GM23248 (cell line): ENCODE results near the gene PRDM16. TPM values are rescaled to one million over a fixed set of nuclear protein-coding genes. Genes with fewer than 3 reads are reported as not detected.

Experiments
- DNase-seq: peaks from one replicate; pipeline ENCODE4 v3.0.0-alpha.2; 2015
- H2AFZ ChIP-seq: fragments of 200-600 bp; sonication (generic); 2 replicates; pipeline ENCODE4 v1.6.1; 2016; ENCODE audit warnings: antibody characterized with exemption
- H3F3A ChIP-seq: fragments of 200-600 bp; sonication (generic); 2 replicates; pipeline ENCODE4 v1.6.1; 2016; ENCODE audit warnings: mild to moderate bottlenecking, antibody characterized with exemption, mixed run types; ENCODE audit not compliant: insufficient read depth
- H3K27ac ChIP-seq: fragments of 200-600 bp; sonication (generic); 2 replicates; pipeline ENCODE4 v1.5.1; 2016; ENCODE audit warnings: mild to moderate bottlenecking
- H3K27me3 ChIP-seq: fragments of 200-600 bp; sonication (generic); replicated peaks from 2 replicates; pipeline ENCODE4 v1.6.1; 2016; ENCODE audit warnings: mild to moderate bottlenecking; ENCODE audit not compliant: insufficient read depth
- H3K36me3 ChIP-seq: fragments of 200-600 bp; sonication (generic); 2 replicates; pipeline ENCODE4 v1.6.1; 2016; ENCODE audit warnings: low read depth, mild to moderate bottlenecking
- H3K4me1 ChIP-seq: fragments of 200-600 bp; sonication (generic); 2 replicates; pipeline ENCODE4 v1.6.1; 2016; ENCODE audit warnings: mild to moderate bottlenecking; ENCODE audit not compliant: insufficient read depth
- H3K4me2 ChIP-seq: fragments of 200-600 bp; sonication (generic); one replicate; pipeline ENCODE4 v1.6.1; 2016; ENCODE audit warnings: mild to moderate bottlenecking; ENCODE audit not compliant: unreplicated experiment
- H3K4me3 ChIP-seq: fragments of 200-600 bp; sonication (generic); 2 replicates; pipeline ENCODE4 v1.5.1; 2016; ENCODE audit warnings: mild to moderate bottlenecking
- H3K79me2 ChIP-seq: fragments of 200-600 bp; sonication (generic); 2 replicates; pipeline ENCODE4 v1.6.1; 2016; ENCODE audit warnings: mild to moderate bottlenecking; ENCODE audit not compliant: insufficient read depth
- H3K9ac ChIP-seq: fragments of 200-600 bp; sonication (generic); 2 replicates; pipeline ENCODE4 v1.6.1; 2016; ENCODE audit warnings: mild to moderate bottlenecking
- H3K9me2 ChIP-seq: fragments of 200-600 bp; sonication (generic); 2 replicates; pipeline ENCODE4 v1.6.1; 2016; ENCODE audit warnings: mixed run types, mild to moderate bottlenecking, moderate library complexity; ENCODE audit not compliant: insufficient read depth
- H3K9me3 ChIP-seq: fragments of 200-600 bp; sonication (generic); one replicate; pipeline ENCODE4 v1.6.1; 2017; ENCODE audit warnings: low read depth
- H4K20me1 ChIP-seq: fragments of 200-600 bp; sonication (generic); 2 replicates; pipeline ENCODE4 v1.6.0; 2016; ENCODE audit not compliant: insufficient read depth
- EZH2 ChIP-seq: fragments of 200-600 bp; sonication (generic); IDR thresholded peaks from 2 replicates; pipeline ENCODE4 v1.6.1; 2018; ENCODE audit warnings: antibody characterized with exemption, mild to moderate bottlenecking; ENCODE audit not compliant: insufficient read depth, poor library complexity, severe bottlenecking
- EZH2phosphoT487 ChIP-seq: fragments of 200-600 bp; sonication (generic); IDR thresholded peaks from 2 replicates; pipeline ENCODE4 v1.6.1; 2018; ENCODE audit warnings: antibody characterized with exemption, moderate library complexity, mild to moderate bottlenecking, low read depth; ENCODE audit not compliant: insufficient read depth
- WGBS, 2 experiments: methylation state at CpG; one replicate each; pipeline ENCODE4 v1.1.6; 2015 to 2017; ENCODE audit warnings: low lambda C conversion rate in 2 of 2, low coverage in 1 of 2; ENCODE audit errors: missing lambda C conversion rate in 2 of 2; 5-methylcytosine and 5-hydroxymethylcytosine counted together
- in situ Hi-C: fragments of 300-500 bp; cut with MboI; formaldehyde crosslinking; loops from 2 replicates; pipeline ENCODE4 v1.15.0; 2020
- polyA plus RNA-seq: library from polyadenylated mRNA; unstranded; fragments of >200 nt; fragmentation: Nextera tagmentation; extraction: Ambion mirVana; gene quantifications from 2 replicates; pipeline ENCODE4 v1.2.1, GENCODE V29; 2016
- total RNA-seq: library from RNA; depleted of rRNA; stranded (reverse); fragments of >200 nt; shearing (Covaris generic); gene quantifications from 2 replicates; pipeline ENCODE4 v1.2.3, GENCODE V29; 2014

PRDM16 gene
- total and polyA plus RNA-seq, 2 experiments from 2014 or later: 0.18 TPM; not detected in 1

- H2AFZ ChIP-seq: no peak overlapping the region
- H4K20me1 ChIP-seq: no peaks in the 10 kb centered on the region
- no peaks in the 10 kb centered on the region for H3K36me3 ChIP-seq
- no peak for DNase-seq
- peaks cover 25% of the 10 kb centered on the region; the same call in 1 of the 2 replicates for H3K27me3 ChIP-seq
- no peak overlapping the region for H3K4me2 ChIP-seq
- in situ Hi-C loops: no loop called here
- TF ChIP-seq EZH2phosphoT487 (no peak), EZH2 (no peak)
- H3K9me3 ChIP-seq: no peaks in the 10 kb centered on the region
- H3K9me2 ChIP-seq: no peaks in the 10 kb centered on the region
- WGBS, 2 experiments: 57 to 58% methylated on average over 27 to 31 of the region's 31 CpGs
- no peak overlapping the region for H3K4me3 ChIP-seq
- H3K9ac ChIP-seq: no peak overlapping the region
- no peaks in the 10 kb centered on the region for H3K79me2 ChIP-seq
- no peaks in the 10 kb centered on the region for H3K4me1 ChIP-seq
- no peaks in the 10 kb centered on the region for H3F3A ChIP-seq
- H3K27ac ChIP-seq: no peak overlapping the region
Measured at GRCh38 chr1:3241673-3242407, 172.8 kb downstream of the PRDM16 start.

- no peak for DNase-seq
- Histone ChIP-seq H3F3A (no peaks in the 10 kb centered on the region), H3K9me3 (no peaks in the 10 kb centered on the region), H3K27me3 (peaks cover 33% of the 10 kb centered on the region), H3K79me2 (no peaks in the 10 kb centered on the region), H4K20me1 (no peaks in the 10 kb centered on the region), H3K27ac (no peak overlapping the region), H3K36me3 (no peaks in the 10 kb centered on the region), H3K9me2 (no peaks in the 10 kb centered on the region), H3K9ac (no peak overlapping the region), H3K4me2 (no peak overlapping the region), H3K4me1 (no peaks in the 10 kb centered on the region), H2AFZ (no peak overlapping the region), H3K4me3 (no peak overlapping the region)
- WGBS, 2 experiments: 56 to 58% methylated on average over 35 of the region's 35 CpGs
- in situ Hi-C loops: no loop called here
- TF ChIP-seq EZH2 (no peak), EZH2phosphoT487 (no peak)
Measured at GRCh38 chr1:3242408-3243260, 173.6 kb downstream of the PRDM16 start.

- no peak overlapping the region for H3K9ac ChIP-seq
- no peaks in the 10 kb centered on the region for H3K4me1 ChIP-seq
- no peak overlapping the region for H3K4me3 ChIP-seq
- no peak for DNase-seq
- no peaks in the 10 kb centered on the region for H3K79me2 ChIP-seq
- H3K9me2 ChIP-seq: no peaks in the 10 kb centered on the region
- H3K27ac ChIP-seq: no peak overlapping the region
- H3K27me3 ChIP-seq: peaks cover 39% of the 10 kb centered on the region
- WGBS, 2 experiments: 67 to 75% methylated on average over 15 of the region's 15 CpGs
- in situ Hi-C loops: no loop called here
- TF ChIP-seq EZH2phosphoT487 (no peak), EZH2 (no peak)
- H2AFZ ChIP-seq: no peak overlapping the region
- no peaks in the 10 kb centered on the region for H3K36me3 ChIP-seq
- H4K20me1 ChIP-seq: no peaks in the 10 kb centered on the region
- H3F3A ChIP-seq: no peaks in the 10 kb centered on the region
- H3K9me3 ChIP-seq: no peaks in the 10 kb centered on the region
- H3K4me2 ChIP-seq: no peak overlapping the region
Measured at GRCh38 chr1:3243304-3243703, 174.3 kb downstream of the PRDM16 start.

GRCh38 chr1:3244025-3244926 lies 175.3 kb downstream of the PRDM16 start:
- Histone ChIP-seq H3K36me3 (no peaks in the 10 kb centered on the region), H3K9ac (no peak overlapping the region), H3K9me2 (no peaks in the 10 kb centered on the region), H3K27me3 (peaks cover 49% of the 10 kb centered on the region), H3K9me3 (no peaks in the 10 kb centered on the region), H3K27ac (no peak overlapping the region), H3K4me2 (no peak overlapping the region), H3F3A (no peaks in the 10 kb centered on the region), H2AFZ (no peak overlapping the region), H3K4me1 (no peaks in the 10 kb centered on the region), H3K79me2 (no peaks in the 10 kb centered on the region), H3K4me3 (no peak overlapping the region), H4K20me1 (no peaks in the 10 kb centered on the region)
- in situ Hi-C loops: no loop called here
- no peak for TF ChIP-seq EZH2phosphoT487
- TF ChIP-seq EZH2: no peak
- 39 to 42% methylated on average over 37 of the region's 37 CpGs for WGBS, 2 experiments
- peak; percentile 18 for DNase-seq
